H9 (cell line): ENCODE results near the gene NUDT2. TPM values are rescaled to one million over a fixed set of nuclear protein-coding genes. Genes with fewer than 3 reads are reported as not detected.

Experiments
- DNase-seq: peaks from one replicate; pipeline ENCODE4 v3.0.0-alpha.2; 2017
- H2AFZ ChIP-seq: one replicate; pipeline ENCODE4 v1.6.1; 2013; ENCODE audit warnings: mild to moderate bottlenecking, low read length, control low read depth, moderate library complexity
- H2AK5ac ChIP-seq: 2 replicates; pipeline ENCODE4 v1.6.1; 2013; ENCODE audit warnings: low read length, control low read depth, mixed read lengths; ENCODE audit not compliant: insufficient read length
- H2BK120ac ChIP-seq: one replicate; pipeline ENCODE4 v1.6.1; 2013; ENCODE audit warnings: low read depth, mild to moderate bottlenecking, low read length, control low read depth, inconsistent platforms; ENCODE audit not compliant: poor library complexity, severe bottlenecking
- H2BK12ac ChIP-seq: 2 replicates; pipeline ENCODE4 v1.6.1; 2013; ENCODE audit warnings: low read length, control low read depth, mixed read lengths, low read depth; ENCODE audit not compliant: insufficient read length
- H2BK15ac ChIP-seq: 2 replicates; pipeline ENCODE4 v1.6.1; 2013; ENCODE audit warnings: low read depth, low read length, control low read depth
- H2BK20ac ChIP-seq: one replicate; pipeline ENCODE4 v1.6.1; 2013; ENCODE audit warnings: low read depth, mild to moderate bottlenecking, low read length, control low read depth, inconsistent platforms; ENCODE audit not compliant: poor library complexity, severe bottlenecking
- H2BK5ac ChIP-seq: 2 replicates; pipeline ENCODE4 v1.6.1; 2013; ENCODE audit warnings: low read length, control low read depth, mixed read lengths; ENCODE audit not compliant: insufficient read length
- H3K14ac ChIP-seq: 2 replicates; pipeline ENCODE4 v1.6.1; 2013; ENCODE audit warnings: low read length, control low read depth; ENCODE audit not compliant: insufficient read depth
- H3K18ac ChIP-seq: 2 replicates; pipeline ENCODE4 v1.6.1; 2013; ENCODE audit warnings: low read depth, mild to moderate bottlenecking, mixed read lengths, low read length, control low read depth; ENCODE audit not compliant: insufficient read length
- H3K23ac ChIP-seq: 2 replicates; pipeline ENCODE4 v1.6.1; 2013; ENCODE audit warnings: low read length, control low read depth, mixed read lengths, low read depth; ENCODE audit not compliant: insufficient read length
- H3K23me2 ChIP-seq: 2 replicates; pipeline ENCODE4 v1.6.1; 2013; ENCODE audit warnings: low read depth, mild to moderate bottlenecking, mixed read lengths, low read length, control low read depth; ENCODE audit not compliant: insufficient read length, poor library complexity, severe bottlenecking
- H3K27ac ChIP-seq: 2 replicates; pipeline ENCODE4 v1.5.1; 2013; ENCODE audit warnings: low read length, control low read depth, mixed read lengths, low read depth; ENCODE audit not compliant: insufficient read length
- H3K27me3 ChIP-seq: 2 replicates; pipeline ENCODE4 v1.6.1; 2013; ENCODE audit warnings: low read length, control low read depth, inconsistent platforms; ENCODE audit not compliant: insufficient read depth
- H3K4ac ChIP-seq: 2 replicates; pipeline ENCODE4 v1.6.1; 2013; ENCODE audit warnings: low read depth, mild to moderate bottlenecking, control low read depth, inconsistent platforms, low read length, moderate library complexity
- H3K4me1 ChIP-seq: 2 replicates; pipeline ENCODE4 v1.6.1; 2013; ENCODE audit warnings: low read length, control low read depth, inconsistent platforms; ENCODE audit not compliant: insufficient read depth
- H3K4me2 ChIP-seq: 2 replicates; pipeline ENCODE4 v1.6.1; 2013; ENCODE audit warnings: low read length, control low read depth, mixed read lengths; ENCODE audit not compliant: insufficient read length, insufficient read depth
- H3K56ac ChIP-seq: 2 replicates; pipeline ENCODE4 v1.6.1; 2013; ENCODE audit warnings: low read depth, mild to moderate bottlenecking, mixed read lengths, low read length, control low read depth; ENCODE audit not compliant: insufficient read length
- H3K79me1 ChIP-seq: 2 replicates; pipeline ENCODE4 v1.6.1; 2013; ENCODE audit warnings: low read depth, mild to moderate bottlenecking, moderate library complexity, low read length, control low read depth, inconsistent platforms; ENCODE audit not compliant: insufficient read depth, poor library complexity, severe bottlenecking
- H3K79me2 ChIP-seq: 2 replicates; pipeline ENCODE4 v1.6.1; 2013; ENCODE audit warnings: low read length, control low read depth, inconsistent platforms; ENCODE audit not compliant: insufficient read depth
- H3K9ac ChIP-seq: 2 replicates; pipeline ENCODE4 v1.6.1; 2013; ENCODE audit warnings: low read length, control low read depth, mixed read lengths; ENCODE audit not compliant: insufficient read length; ENCODE audit errors: extremely low read depth
- H3K9me3 ChIP-seq: one replicate; pipeline ENCODE4 v1.6.1; 2013; ENCODE audit warnings: low read depth, low read length, inconsistent platforms; ENCODE audit not compliant: control insufficient read depth
- H3T11ph ChIP-seq: one replicate; pipeline ENCODE4 v1.6.1; 2013; ENCODE audit warnings: mild to moderate bottlenecking, low read length, control low read depth, inconsistent platforms
- H4K20me1 ChIP-seq: one replicate; pipeline ENCODE4 v1.6.1; 2013; ENCODE audit not compliant: control insufficient read depth, insufficient read length, insufficient read depth
- H4K5ac ChIP-seq: 2 replicates; pipeline ENCODE4 v1.6.1; 2013; ENCODE audit warnings: low read depth, mild to moderate bottlenecking, mixed read lengths, low read length, control low read depth; ENCODE audit not compliant: insufficient read length
- H4K8ac ChIP-seq: replicated peaks from 2 replicates; pipeline ENCODE4 v1.6.1; 2013; ENCODE audit warnings: low read length, control low read depth, mixed read lengths, low read depth; ENCODE audit not compliant: insufficient read length
- H4K91ac ChIP-seq: 2 replicates; pipeline ENCODE4 v1.6.1; 2013; ENCODE audit warnings: low read depth, mild to moderate bottlenecking, moderate library complexity, mixed read lengths, low read length, control low read depth; ENCODE audit not compliant: insufficient read length
- H3K27ac Mint-ChIP-seq, 3 experiments: 2 replicates in 2 of 3; 3 replicates in 1 of 3; pipeline ENCODE4 v1.8.0; 2020 to 2021; ENCODE audit warnings: mixed read lengths in 3 of 3, mild to moderate bottlenecking in 1 of 3, moderate library complexity in 1 of 3
- H3K27me3 Mint-ChIP-seq: 2 replicates; pipeline ENCODE4 v1.8.0; 2021; ENCODE audit warnings: low read depth, mild to moderate bottlenecking, moderate library complexity, mixed read lengths
- H3K36me3 Mint-ChIP-seq, 3 experiments: 2 replicates in 2 of 3; 3 replicates in 1 of 3; pipeline ENCODE4 v1.8.0; 2020 to 2021; ENCODE audit warnings: low read depth in 3 of 3, mixed read lengths in 3 of 3; ENCODE audit not compliant: insufficient read depth in 1 of 3
- H3K4me1 Mint-ChIP-seq, 2 experiments: 2 replicates each; pipeline ENCODE4 v1.8.0; 2020; ENCODE audit warnings: mixed read lengths in 2 of 2
- H3K4me3 Mint-ChIP-seq, 2 experiments: 2 replicates in 1 of 2; 3 replicates in 1 of 2; pipeline ENCODE4 v1.8.0; 2020 to 2021; ENCODE audit warnings: mild to moderate bottlenecking in 2 of 2, mixed read lengths in 2 of 2, moderate library complexity in 1 of 2
- H3K9me3 Mint-ChIP-seq, 2 experiments: 2 replicates in 1 of 2; 3 replicates in 1 of 2; pipeline ENCODE4 v1.8.0; 2020; ENCODE audit warnings: mild to moderate bottlenecking in 2 of 2, mixed read lengths in 2 of 2, moderate library complexity in 1 of 2
- CTCF ChIP-seq: fragments of 200-600 bp; sonication (generic); conservative IDR thresholded peaks from 3 replicates; pipeline ENCODE4 v1.8.0; 2021; ENCODE audit warnings: antibody characterized with exemption, mild to moderate bottlenecking
- WGBS: extraction: QIAGEN DNeasy Blood & Tissue Kit; methylation state at CpG from one replicate; pipeline ENCODE4 v1.1.7; 2013; ENCODE audit warnings: missing lambda C conversion rate, low lambda C conversion rate, mixed read lengths; ENCODE audit not compliant: insufficient read length; ENCODE audit errors: extremely low coverage; 5-methylcytosine and 5-hydroxymethylcytosine counted together
- total RNA-seq: library from RNA; stranded (reverse); gene quantifications from 2 replicates; pipeline ENCODE4 v1.2.1, GENCODE V29; 2021

Gene NUDT2
- total RNA-seq, 1 experiment from 2014 or later: 14.1 TPM

GRCh38 chr9:34335376-34335775 is 6.0 kb downstream of the NUDT2 start:
- Histone ChIP-seq H3K4ac (no peak overlapping the region), H3K14ac (no peak overlapping the region)
- H3K4me1 Mint-ChIP-seq: peaks cover 26 to 36% of the 10 kb centered on the region in 2 experiments

More at GRCh38 chr9:34335376-34335775, 6.0 kb downstream of the NUDT2 start:
- Histone ChIP-seq H3K79me1 (no peaks in the 10 kb centered on the region), H4K91ac (no peak overlapping the region), H3K18ac (no peak overlapping the region), H3K4me1 (peaks cover 8% of the 10 kb centered on the region; the same call in 1 of the 2 replicates), H2AFZ (no peak overlapping the region), H3T11ph (no peak overlapping the region), H3K9ac (no peak overlapping the region), H3K9me3 (no peaks in the 10 kb centered on the region), H4K8ac (no peak overlapping the region), H2BK12ac (no peak overlapping the region), H3K27ac (no peak overlapping the region), H2BK120ac (no peak overlapping the region), H2BK15ac (no peak overlapping the region), H3K23ac (no peak overlapping the region), H4K5ac (no peak overlapping the region), H2BK20ac (no peak overlapping the region), H2AK5ac (no peak overlapping the region), H2BK5ac (no peak overlapping the region), H3K23me2 (no peaks in the 10 kb centered on the region), H4K20me1 (no peaks in the 10 kb centered on the region), H3K79me2 (no peaks in the 10 kb centered on the region), H3K4me2 (no peak overlapping the region), H3K27me3 (no peaks in the 10 kb centered on the region), H3K56ac (no peak overlapping the region)
- no peak for DNase-seq
- whole genome bisulfite sequencing: no CpG with 5 or more reads among the region's 4 CpGs
- Mint-ChIP-seq H3K4me3 (no peak overlapping the region), H3K9me3 (no peaks in the 10 kb centered on the region), H3K27ac (peak overlapping the region in 1 of 3 experiments; percentile 23; a peak in 1 of 7 replicates), H3K27me3 (no peaks in the 10 kb centered on the region), H3K36me3 (peaks cover 4 to 20% (median 13%) of the 10 kb centered on the region in 3 experiments; a peak in 6 of 7 replicates)
- TF ChIP-seq CTCF: no peak
